Stimulated activated CD4-positive, alpha-beta T cell treated with anti-CD3 and anti-CD28 coated beads, Interleukin-2, amount 100 ng/mL, for 4 hours (primary cell): ENCODE data around the gene FAM25C.
"Not testable (repeated sequence)": the region's sequence is repeated elsewhere in the genome, so short reads cannot be mapped to it uniquely, and the experiment has no call there.

ENCODE experiments used
- DNase-seq: peaks from one replicate; pipeline ENCODE4 v3.0.0-alpha.2; 2020; ENCODE audit warnings: low read depth

FAM25C gene

GRCh38 chr10:47957158-47957557 lies 42.4 kb downstream of the FAM25C start:
- not testable (repeated sequence) for DNase-seq

GRCh38 chr10:47947424-47947823 lies 52.2 kb downstream of the FAM25C start:
- DNase-seq = not testable (repeated sequence)
